HG02885 (cell line): ENCODE results near the gene NEURL4.
"Not testable (repeated sequence)": the region's sequence is repeated elsewhere in the genome, so short reads cannot be mapped to it uniquely, and the experiment has no call there.

Experiments used
- ATAC-seq: cut with Tn5 transposase; IDR thresholded peaks from one replicate; pipeline ENCODE4 v1.9.1; 2021; ENCODE audit warnings: mild to moderate bottlenecking; ENCODE audit not compliant: unreplicated experiment, poor library complexity

Gene NEURL4

DNA sequence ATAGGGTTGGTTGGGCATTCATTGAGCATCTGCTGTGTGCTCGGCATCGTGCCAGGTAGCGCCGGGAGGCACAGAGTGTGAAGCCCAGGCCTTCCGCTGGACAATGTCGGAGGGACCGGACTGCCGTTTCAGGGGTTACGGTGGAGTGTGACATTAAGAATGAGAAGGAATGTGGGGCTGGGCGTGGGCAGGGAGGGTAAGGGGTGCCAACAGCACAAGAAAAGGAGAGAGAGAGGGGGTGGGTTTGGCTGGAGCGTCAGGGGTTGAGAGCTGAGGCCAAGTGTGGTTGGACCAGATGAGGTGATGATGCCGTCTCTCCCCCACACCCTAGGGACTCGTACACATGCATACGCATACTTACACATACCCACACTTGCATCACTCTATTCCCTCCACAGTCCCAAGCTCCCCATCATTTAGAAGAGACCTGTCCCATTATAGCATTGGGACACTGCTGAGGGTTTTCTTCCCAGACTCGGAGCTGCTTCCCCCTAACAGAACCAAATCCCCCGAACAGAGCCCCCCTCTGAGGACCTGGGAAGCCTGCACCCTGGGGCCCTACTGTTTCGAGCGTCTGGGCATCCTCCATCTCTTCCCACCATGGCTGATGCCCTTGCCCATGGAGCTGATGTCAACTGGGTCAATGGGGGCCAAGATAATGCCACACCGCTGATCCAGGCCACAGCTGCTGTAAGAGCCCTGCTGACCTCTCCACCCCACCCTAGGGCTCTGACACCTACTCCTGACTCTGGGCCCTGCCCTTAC is 19.5 kb upstream of the NEURL4 start:
- no peak for ATAC-seq

GRCh38 chr17:7347630-7348477 is 18.7 kb upstream of the NEURL4 start:
- no peak for ATAC-seq

DNA sequence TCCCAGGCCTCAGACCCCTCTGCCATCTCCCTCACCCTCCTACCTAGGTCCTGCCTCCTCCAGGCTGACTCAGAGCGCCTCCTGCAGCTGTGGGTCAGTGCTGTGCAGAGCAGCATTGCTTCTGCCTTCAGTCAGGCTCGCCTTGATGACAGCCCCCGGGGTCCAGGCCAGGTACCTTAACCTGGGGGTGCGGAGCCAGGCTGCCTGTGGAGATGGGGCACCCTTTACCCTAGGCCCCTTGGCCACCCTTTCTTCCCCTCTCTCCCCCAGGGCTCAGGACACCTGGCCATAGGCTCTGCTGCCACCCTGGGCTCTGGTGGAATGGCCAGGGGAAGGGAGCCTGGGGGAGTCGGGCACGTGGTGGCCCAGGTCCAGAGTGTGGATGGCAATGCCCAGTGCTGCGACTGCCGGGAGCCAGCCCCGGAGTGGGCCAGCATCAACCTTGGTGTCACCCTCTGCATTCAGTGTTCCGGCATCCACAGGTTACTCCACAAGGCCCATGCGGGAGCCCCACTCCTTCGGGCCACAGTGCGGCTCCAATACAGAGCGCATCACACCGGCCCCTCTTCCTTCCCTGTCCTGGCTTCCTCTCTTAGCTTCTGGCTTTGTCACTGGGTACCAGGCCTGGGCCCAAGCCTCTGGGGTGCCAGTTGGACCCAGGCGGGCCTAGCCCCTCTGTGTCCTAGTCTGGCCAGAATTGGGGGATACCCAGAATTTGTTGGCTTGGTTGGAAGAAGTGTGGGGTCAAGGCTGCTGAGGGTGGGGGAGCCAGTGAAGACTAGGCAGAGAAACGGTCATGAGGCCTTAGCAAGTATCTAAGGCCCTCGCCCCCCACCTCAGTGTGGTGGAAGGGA is 17.9 kb upstream of the NEURL4 start:
- no peak for ATAC-seq

DNA sequence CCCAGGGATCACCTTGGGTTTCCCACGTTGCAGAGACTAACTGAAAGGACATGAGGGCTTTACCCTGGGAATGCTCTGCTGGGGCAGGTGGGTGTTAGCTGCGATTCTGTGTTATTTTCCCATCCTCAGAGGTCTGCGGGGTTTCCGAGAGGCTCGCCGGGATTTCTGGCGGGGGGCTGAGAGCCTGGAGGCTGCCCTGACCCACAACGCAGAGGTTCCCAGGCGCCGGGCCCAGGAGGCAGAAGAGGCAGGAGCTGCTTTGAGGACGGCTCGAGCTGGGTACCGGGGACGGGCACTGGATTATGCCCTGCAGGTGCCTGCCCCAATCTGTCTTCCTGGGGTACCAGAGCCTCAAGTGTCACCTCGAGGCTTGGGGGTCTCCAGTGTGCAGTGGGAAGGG is 14.1 kb upstream of the NEURL4 start:
- no peak for ATAC-seq

DNA sequence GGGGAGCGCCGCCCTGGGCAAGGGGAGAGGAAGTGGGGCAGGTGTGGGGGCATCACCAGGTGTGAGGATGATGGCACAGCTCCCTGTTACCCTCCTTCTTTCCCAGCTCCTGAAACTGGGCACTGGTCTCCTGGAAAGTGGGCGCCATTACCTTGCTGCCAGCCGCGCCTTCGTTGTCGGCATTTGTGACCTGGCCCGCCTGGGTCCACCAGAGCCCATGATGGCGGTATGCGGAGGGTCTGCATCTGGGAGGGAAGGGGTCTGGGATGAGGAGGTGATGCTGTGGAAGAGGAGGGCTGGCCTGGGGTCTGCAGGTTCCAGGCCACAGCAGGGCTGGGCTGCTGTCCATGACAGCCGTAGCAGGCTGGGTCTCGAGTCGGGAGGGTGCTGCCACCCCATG is 12.7 kb upstream of the NEURL4 start:
- no peak for ATAC-seq

DNA sequence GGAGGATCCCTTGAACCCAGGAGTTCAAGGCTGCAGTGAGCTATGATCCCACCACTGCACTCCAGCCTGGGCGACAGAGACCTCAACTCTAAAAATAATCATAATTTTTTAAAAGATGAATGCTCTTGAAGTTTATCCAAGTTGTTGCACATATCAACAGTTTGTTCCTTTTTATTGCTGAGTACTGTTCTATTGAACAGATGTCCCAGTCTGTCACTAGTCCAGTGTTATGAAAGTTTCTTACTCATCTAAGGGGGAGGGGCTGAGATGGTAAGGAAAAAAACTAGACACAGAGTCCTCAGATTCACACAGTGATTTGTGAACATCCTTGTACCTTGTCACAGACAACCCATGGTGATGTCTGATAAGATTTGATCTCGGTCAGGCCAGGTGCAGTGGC is 11.0 kb upstream of the NEURL4 start:
- ATAC-seq = no peak

- ATAC-seq = not testable (repeated sequence)
Measured at GRCh38 chr17:7337600-7337999, 8.5 kb upstream of the NEURL4 start.

DNA sequence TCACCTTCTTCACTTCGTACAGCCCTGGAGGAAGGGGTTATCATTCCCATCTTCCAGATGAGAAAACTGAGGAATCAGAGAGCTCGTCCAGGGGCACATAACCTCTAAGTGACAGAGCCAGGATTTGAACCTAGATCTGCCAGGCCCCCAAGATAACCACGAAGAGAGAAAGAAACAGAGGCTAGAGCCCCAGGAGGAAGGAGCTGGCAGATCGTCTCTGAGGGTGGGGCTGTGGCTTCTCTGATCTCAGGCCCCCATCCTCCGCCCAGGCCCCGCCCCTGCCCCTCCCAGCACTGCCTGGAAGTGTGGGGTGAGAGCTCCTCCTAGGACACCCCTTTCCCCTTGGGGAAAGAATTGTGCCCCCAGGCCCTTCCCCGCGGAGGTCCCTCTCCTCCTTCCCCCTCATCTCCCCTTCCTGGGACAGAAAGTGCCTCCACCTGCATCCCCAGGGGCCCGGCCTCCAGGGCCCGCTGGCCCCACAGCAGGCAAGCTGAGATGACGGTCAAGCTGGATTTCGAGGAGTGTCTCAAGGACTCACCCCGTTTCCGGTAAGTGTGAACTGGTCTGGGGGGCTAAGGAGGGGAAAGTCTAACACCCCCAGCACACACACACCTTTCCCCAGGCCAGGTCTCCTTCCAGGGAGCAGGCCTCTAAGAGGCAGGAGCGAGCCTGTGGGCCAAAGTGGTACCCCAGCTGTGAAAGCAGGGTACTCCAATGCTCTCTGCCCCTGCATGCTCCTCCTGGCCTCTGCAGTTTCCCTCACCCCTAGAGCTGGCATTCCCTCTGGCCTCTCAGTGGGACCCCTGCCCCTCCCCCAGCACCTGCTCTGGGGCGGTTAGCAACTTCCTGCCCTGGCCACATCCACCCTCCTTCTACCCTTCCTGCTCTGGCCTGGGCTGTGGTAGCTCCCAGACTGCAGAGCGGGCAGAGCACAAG is 7.4 kb upstream of the NEURL4 start, which contains the start of gene ACAP1:
TSS of gene ACAP1 (plus strand) at position 290 of the 936 bp plus-strand sequence. CDS start at position 496, 206 bp downstream.
- peak; percentile 75 for ATAC-seq

DNA sequence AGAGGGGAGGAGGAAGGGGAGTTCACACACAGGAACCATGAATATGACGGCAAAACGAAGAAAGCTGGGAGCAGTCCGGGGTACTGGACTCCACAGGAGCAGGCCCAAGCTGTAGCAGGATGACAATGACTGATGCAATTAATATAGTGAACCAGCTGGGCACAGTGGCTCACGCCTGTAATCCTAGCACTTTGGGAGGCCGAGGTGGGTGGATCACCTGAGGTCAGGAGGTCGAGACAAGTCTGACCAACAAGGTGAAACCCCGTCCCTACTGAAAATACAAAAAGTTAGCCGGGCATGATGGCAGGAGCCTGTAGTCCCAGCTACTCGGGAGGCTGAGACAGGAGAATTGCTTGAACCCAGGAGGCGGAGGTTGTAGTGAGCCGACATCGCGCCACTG is 6.6 kb upstream of the NEURL4 start:
- ATAC-seq = not testable (repeated sequence)

DNA sequence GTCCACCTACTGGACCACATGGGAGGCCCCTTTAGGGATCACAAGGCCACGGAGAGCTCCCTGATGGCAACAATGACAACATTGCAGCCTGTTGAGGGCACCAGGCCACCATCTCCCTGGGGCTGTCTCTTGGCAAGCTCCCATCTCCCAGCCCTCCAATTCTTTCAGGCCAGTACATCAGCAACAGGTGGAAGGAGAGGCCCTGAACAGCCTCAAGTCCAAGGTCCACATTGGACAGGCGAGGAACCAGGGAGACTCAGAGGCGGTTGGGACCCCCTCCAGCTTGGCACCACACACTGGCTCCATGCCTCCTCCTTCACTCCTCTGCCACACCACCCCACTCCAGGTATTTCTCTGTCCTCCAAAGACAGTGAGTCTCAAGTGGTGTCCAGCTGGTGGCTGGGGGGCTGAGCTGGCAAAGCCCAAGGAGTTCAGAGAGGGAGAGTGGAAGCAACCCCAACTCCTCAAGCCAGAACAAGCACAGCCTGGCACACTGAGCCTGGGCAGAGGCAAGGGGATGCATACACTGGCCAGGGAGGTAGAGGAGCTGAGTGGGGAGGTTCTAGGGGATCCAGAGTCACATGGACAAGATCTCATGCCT is 5.9 kb upstream of the NEURL4 start:
- no peak for ATAC-seq

DNA sequence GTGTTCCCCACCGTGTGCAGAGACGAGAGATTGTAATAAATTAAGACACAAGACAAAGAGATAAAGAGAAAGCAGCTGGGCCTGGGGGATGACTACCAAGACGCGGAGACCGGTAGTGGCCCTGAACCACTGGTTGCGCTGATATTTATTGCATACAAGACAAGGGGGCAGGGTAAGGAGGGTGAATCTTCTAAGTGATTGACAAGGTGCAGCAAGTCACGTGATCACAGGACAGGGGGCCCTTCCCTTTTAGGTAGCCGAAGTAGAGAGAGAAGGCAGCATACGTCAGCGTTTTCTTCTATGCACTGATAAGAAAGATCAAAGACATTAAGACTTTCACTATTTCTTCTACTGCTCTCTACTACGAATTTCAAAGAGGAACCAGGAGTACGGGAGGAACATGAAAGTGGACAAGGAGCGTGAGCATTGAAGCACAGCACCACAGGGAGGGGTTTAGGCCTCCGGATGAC is 3.5 kb upstream of the NEURL4 start:
- ATAC-seq = not testable (repeated sequence)

DNA sequence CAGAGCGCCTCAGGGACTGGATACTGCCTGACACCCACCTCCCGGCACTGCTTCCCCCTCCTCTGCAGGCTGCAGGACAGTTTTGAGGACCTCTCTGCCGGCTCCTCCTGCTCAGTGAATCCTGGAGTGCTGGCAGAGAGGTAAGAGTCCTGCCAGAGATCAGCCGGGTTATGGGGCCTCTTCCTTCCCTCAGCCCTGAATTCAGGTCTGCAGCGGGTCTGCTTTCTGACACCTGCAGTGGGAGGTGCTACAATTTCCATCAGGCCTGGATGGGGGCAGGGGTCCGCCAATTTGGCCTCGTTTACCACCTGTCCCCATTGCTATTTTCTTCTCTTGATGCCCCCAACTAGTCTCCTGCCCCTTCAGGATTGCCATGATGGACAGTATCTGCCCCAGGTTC is 3.0 kb upstream of the NEURL4 start:
- ATAC-seq = no peak

GRCh38 chr17:7330638-7331015 is 1.5 kb upstream of the NEURL4 start:
- no peak for ATAC-seq

DNA sequence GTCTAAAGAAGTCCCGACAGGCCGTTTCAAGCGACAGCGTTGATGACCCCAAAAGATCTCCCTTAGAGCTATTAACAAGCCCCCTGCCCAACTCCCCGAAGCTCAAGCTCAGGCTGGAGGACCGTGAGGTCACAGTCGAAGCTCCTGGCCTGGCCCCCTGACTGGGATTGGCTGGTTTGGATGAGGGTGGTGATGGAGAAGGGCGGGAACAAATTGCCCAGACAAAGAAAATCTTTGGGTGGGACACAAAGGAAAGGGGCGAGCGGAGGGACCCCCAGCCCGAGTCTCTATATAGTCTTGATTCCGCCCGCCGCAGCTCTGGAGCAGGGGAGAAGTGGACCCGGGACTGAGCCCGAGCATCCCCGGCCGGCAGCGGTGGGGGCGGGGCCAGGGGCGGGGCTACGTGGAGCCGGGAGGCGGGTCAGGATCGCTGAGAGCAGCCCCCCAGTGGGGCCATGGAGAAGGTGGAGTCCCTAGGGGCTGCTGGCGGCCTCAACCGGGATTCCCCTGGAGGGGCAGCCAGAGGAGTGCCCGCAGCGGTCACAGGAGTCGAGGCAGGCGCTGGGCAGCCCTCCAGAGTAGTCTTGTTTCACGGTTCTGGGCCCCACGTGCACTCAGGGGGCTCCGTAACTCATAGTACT is 982 bp upstream of the NEURL4 start:
- ATAC-seq = peak; percentile 40

DNA sequence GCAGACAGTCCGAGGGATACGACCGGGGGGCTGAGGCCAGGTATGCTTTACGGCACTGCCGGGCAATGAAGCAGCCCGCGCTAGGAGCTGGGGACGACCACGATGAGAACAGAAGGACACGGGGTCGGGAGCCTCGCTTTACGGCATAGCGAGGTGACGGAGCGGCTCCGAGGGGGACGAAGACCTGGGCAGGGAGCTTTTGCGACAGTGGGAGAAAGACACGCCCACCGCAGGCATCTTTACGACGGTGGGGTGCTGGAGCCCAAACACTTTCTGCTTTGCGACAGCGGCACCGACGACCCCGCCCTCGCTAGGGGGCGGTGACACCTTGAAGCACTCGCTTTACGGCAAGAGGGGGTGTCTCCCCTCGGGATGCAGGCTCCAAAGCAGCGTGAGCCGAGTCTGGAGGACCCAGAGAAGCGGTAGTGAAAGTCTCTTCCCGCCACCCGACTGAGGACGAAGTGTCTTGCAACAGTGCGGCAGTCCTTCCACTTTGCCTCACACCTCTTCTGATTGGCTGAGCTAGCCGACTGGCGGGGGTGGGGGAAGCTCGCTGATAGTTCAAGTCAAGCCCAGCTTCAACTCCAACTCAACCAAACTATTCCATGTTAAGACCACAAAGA is 350 bp upstream of the NEURL4 start:
- peak; percentile 69 for ATAC-seq

DNA sequence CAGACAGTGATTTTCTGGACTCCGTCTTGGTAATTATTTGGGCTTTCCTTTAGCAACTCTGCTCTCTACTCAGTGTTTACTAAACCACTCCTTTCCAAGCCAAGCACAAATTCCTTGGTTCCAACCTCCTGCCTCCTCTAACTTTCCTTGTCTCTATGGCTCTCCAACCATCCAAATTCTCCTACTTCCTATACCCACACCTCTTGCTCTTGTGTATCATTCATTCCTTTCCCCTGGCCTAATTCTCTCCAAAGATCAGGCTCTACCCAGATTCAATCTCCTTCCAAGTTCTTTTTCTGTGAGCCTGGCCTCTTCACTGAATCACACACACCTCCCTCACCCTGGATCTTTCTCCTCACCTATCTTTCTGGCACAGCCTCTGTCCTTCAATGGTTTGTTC is 1.1 kb downstream of the NEURL4 start:
- no peak for ATAC-seq

- no peak for ATAC-seq
Measured at GRCh38 chr17:7327501-7327900, 1.6 kb downstream of the NEURL4 start.

- ATAC-seq = no peak
Measured at GRCh38 chr17:7327056-7327455, 2.1 kb downstream of the NEURL4 start.
